AG09319 (cell line): ENCODE measurements around the gene ATMIN.

Experiments used
- DNase-seq: peaks from one replicate; pipeline ENCODE4 v3.0.0-alpha.2; 2010; ENCODE audit warnings: low read depth; ENCODE audit errors: extremely low read depth
- TF ChIP-seq, protein P1 (sequence below): IDR thresholded peaks from 2 replicates; pipeline ENCODE4 v1.5.1; 2011; ENCODE audit warnings: low read depth, mild to moderate bottlenecking, inconsistent platforms, low read length, moderate library complexity

Gene ATMIN

GRCh38 chr16:81042821-81043220, 7.2 kb downstream of the ATMIN start:
- no peak for DNase-seq
- TF ChIP-seq, protein P1, sequence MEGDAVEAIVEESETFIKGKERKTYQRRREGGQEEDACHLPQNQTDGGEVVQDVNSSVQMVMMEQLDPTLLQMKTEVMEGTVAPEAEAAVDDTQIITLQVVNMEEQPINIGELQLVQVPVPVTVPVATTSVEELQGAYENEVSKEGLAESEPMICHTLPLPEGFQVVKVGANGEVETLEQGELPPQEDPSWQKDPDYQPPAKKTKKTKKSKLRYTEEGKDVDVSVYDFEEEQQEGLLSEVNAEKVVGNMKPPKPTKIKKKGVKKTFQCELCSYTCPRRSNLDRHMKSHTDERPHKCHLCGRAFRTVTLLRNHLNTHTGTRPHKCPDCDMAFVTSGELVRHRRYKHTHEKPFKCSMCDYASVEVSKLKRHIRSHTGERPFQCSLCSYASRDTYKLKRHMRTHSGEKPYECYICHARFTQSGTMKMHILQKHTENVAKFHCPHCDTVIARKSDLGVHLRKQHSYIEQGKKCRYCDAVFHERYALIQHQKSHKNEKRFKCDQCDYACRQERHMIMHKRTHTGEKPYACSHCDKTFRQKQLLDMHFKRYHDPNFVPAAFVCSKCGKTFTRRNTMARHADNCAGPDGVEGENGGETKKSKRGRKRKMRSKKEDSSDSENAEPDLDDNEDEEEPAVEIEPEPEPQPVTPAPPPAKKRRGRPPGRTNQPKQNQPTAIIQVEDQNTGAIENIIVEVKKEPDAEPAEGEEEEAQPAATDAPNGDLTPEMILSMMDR: no peak

DNA sequence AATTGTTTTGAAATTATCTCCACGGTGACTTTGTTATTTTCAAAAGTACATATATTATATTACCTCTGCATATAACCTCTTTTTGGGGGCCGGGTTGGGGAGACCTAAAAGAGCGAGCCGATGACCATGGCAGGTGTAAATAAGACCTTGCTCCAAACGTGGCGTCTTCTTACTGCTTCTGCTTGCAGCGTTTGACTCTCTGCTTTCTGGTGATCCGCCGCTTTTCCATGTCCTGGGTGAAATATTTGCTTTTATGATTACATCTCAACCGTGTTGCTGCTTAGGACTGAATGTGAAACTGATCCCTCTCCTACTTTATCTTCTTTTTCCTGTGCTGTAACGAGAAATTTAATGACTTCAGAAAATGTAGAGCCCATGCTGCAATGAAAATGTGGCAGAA, 18.1 kb downstream of the ATMIN start:
- DNase-seq: no peak
- TF ChIP-seq, protein P1: no peak

DNA sequence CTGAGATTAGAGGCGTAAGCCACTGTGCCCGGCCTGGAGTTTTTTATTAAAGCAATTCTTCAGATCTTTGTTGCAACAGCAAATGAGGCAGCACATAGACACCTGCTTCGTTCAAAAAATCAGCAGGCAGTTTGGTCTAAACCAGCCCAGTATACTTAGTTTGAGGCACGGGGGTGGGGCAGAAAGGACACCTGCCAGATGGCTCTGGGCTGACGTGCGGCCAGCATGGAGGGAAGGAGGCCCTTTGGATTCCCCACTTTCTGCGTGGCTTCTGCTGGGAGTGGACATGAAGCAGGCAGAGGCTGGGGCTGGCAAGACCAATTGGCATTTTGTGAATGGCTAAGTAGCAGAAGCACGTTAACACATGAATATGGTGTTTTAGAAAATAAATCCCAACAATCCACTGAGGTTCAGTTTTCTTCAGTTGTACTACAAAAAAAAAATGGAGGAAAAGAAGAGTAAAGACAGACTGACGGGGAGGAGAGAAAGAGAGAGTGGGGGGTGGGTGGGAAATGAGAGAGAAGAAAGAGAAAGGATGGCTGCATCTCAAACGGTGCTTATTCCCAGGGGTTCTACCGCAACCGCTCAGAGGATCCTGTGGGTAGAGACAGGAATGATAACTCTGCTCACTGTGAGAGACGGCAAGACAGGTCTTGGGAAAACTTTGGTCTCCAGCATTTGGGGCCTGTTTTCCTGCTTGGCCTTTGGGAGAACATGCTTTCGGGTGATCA, 25.1 kb downstream of the ATMIN start:
- TF ChIP-seq, protein P1: no peak
- no peak for DNase-seq

- no peak for DNase-seq
- TF ChIP-seq, protein P1: no peak
Observed at GRCh38 chr16:81061307-81061640, 25.6 kb downstream of the ATMIN start.

GRCh38 chr16:81061871-81062608, 26.4 kb downstream of the ATMIN start:
- no peak for DNase-seq
- TF ChIP-seq, protein P1: no peak

- DNase-seq: no peak
- TF ChIP-seq, protein P1: no peak
Observed at GRCh38 chr16:81066681-81067080, 31.0 kb downstream of the ATMIN start.

DNA sequence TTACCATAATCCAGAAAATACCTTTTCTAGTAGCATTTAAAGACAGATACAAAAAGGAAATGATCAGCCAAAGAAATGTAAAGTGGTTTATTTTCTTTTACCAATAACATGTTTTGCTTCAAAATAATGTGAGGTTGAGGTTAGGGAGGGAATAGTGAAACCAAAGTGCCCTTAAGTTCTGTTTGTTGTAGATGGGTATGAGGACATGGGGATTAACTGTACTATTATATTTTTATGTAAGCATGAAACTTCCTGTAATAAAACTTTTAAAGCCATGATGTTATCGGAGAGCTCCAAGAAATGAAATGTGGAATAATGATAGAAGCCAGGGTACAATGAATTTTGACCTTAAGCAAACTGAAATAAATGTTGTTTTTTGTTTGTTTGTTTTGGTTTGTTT, 31.5 kb downstream of the ATMIN start:
- TF ChIP-seq, protein P1: no peak
- no peak for DNase-seq
